GM12891 (cell line): ENCODE results near the gene PARP9.

Experiments
- DNase-seq: peaks from one replicate; pipeline ENCODE4 v3.0.0; 2011; ENCODE audit warnings: low spot score; ENCODE audit not compliant: insufficient read length
- FAIRE-seq: peaks from 2 replicates; lab custom pipeline; 2011; peaks lifted over from hg19 to GRCh38; lab: Jason Lieb, UNC
- PAX5 ChIP-seq: IDR thresholded peaks from 2 replicates; pipeline ENCODE4 v1.6.1; 2011; ENCODE audit warnings: low read length, moderate library complexity, mild to moderate bottlenecking; ENCODE audit not compliant: insufficient read depth, severe bottlenecking
- POLR2A ChIP-seq: IDR thresholded peaks from 2 replicates; pipeline ENCODE4 v1.6.1; 2011; ENCODE audit warnings: low read depth, low read length, control low read depth
- POLR2AphosphoS5 ChIP-seq: IDR thresholded peaks from 2 replicates; pipeline ENCODE4 v1.6.1; 2011; ENCODE audit warnings: low read depth, low read length, control low read depth
- POU2F2 ChIP-seq: IDR thresholded peaks from 2 replicates; pipeline ENCODE4 v1.6.1; 2011; ENCODE audit warnings: low read depth, mild to moderate bottlenecking, control low read depth, low read length, moderate library complexity
- SPI1 ChIP-seq: IDR thresholded peaks from 2 replicates; pipeline ENCODE4 v1.6.1; 2011; ENCODE audit warnings: low read depth, low read length, control low read depth
- TAF1 ChIP-seq: IDR thresholded peaks from 2 replicates; pipeline ENCODE4 v1.6.1; 2011; ENCODE audit warnings: low read depth, low read length, control low read depth

PARP9 gene

DNA sequence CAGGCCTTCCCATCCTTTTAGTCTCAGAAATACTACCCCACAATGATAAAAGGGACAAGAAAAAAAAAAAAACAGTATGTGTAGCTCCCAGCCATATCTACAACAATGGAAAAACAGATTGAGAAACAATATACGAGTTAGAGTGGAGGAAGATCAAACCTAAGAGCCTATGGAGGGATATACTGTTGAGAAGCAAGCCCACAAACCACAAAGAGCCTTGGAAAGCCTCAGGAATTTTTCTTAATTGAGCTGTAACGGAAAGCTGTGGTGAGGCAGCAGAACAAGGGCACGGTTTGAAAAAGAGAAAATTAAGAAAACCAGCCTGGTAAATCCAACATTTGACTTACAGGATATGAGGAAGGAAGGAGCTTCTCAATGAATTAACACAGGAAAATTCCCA is 70.8 kb downstream of the PARP9 start:
- DNase-seq (no peak), FAIRE-seq (no peak)
- no peak for TF ChIP-seq SPI1
- TF ChIP-seq POLR2AphosphoS5 = no peak
- no peak for TF ChIP-seq PAX5
- no peak for TF ChIP-seq POU2F2
- TF ChIP-seq TAF1 = no peak
- TF ChIP-seq POLR2A = no peak

- FAIRE-seq = no peak
- no peak for DNase-seq
- peak; percentile 22; the same call in 1 of the 2 replicates for TF ChIP-seq SPI1
- no peak for TF ChIP-seq POLR2AphosphoS5
These were observed 75.7 kb downstream of the PARP9 start for GRCh38 chr3:122488262-122488973.

DNA sequence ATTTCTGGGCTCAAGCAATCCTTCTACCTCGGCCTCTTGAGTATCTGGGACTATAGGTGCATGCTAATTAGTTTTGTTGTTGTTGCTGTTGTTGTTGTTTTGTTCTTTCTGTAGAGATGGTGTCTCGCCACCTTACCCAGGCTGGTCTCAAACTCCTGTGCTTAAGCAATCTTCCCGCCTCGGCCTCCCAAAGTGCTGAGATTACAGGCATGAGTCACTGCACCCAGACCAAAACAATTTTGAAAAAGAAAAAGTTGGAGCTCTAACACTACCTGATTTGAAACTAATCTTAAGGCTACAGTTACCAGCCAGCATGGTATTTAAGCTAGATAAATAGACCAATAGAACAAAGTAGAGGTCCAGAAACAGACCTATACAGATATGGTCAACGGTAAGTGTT is 79.1 kb downstream of the PARP9 start:
- TF ChIP-seq POLR2AphosphoS5 = no peak
- TF ChIP-seq POLR2A = no peak
- no peak for TF ChIP-seq SPI1
- no peak for TF ChIP-seq TAF1
- TF ChIP-seq POU2F2 = no peak
- no peak for TF ChIP-seq PAX5
- FAIRE-seq = peak; percentile 16
- no peak for DNase-seq

DNA sequence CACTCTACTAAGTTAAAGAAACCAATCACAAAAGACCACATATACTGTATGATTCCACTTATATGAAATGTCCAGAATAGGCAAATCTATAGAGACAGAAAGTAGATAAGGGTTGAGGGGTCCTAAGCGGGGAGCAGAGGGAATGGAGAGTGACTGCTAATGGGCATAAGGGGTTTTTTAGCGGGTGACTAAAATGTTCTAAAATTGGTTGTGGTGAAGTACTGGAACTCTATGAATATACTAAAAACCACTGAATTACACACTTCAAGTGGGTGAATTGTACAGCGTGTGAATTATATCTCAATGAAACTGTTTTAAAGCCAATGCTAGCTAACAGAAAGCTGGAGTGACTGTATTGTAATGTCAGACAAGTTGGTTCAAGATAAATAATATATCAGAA is 82.7 kb downstream of the PARP9 start:
- TF ChIP-seq POU2F2 (no peak), POLR2AphosphoS5 (no peak), TAF1 (no peak), POLR2A (no peak), SPI1 (no peak), PAX5 (no peak)
- no peak for FAIRE-seq
- no peak for DNase-seq
